ENCODE results near the gene ACKR3. TPM values are rescaled to one million over a fixed set of nuclear protein-coding genes. Genes with fewer than 3 reads are reported as not detected.

Gene ACKR3
- total RNA-seq, 4 donors from 2014 or later: 22.9 to 115 (median 64.6) TPM

- ATAC-seq (ENCODE audit: low FRiP score): no peak
- TF ChIP-seq CTCF (IDR thresholded peaks at IDR 0.05): no peak
- no peak for DNase-seq (ENCODE audit: low spot score)
Observed at GRCh38 chr2:236574000-236574399, 4.4 kb downstream of the ACKR3 start.

GRCh38 chr2:236574424-236575145 is 5.0 kb downstream of the ACKR3 start:
- no peak for DNase-seq (ENCODE audit: low spot score)
- no peak for ATAC-seq (ENCODE audit: low FRiP score)

GRCh38 chr2:236575510-236575909 is 5.9 kb downstream of the ACKR3 start:
- ATAC-seq (ENCODE audit: low FRiP score) (no peak), DNase-seq (ENCODE audit: low spot score) (no peak)
- TF ChIP-seq CTCF (IDR thresholded peaks at IDR 0.05): no peak

More at GRCh38 chr2:236574424-236575145, 5.0 kb downstream of the ACKR3 start:
- TF ChIP-seq CTCF (IDR thresholded peaks at IDR 0.05): no peak

GRCh38 chr2:236576087-236576486 is 6.5 kb downstream of the ACKR3 start:
- no peak for TF ChIP-seq CTCF (IDR thresholded peaks at IDR 0.05)
- ATAC-seq (ENCODE audit: low FRiP score): no peak
- no peak for DNase-seq (ENCODE audit: low spot score)

GRCh38 chr2:236576953-236577352 is 7.3 kb downstream of the ACKR3 start:
- no peak for ATAC-seq (ENCODE audit: low FRiP score)
- TF ChIP-seq CTCF (IDR thresholded peaks at IDR 0.05): no peak
- DNase-seq (ENCODE audit: low spot score): no peak

GRCh38 chr2:236577481-236578410 is 8.1 kb downstream of the ACKR3 start:
- ATAC-seq (ENCODE audit: low FRiP score): no peak
- no peak for TF ChIP-seq CTCF (IDR thresholded peaks at IDR 0.05)
- DNase-seq (ENCODE audit: low spot score): no peak
